Muscle layer of duodenum (tissue), 2 donors: ENCODE measurements around the gene ACYP2.
A peak's percentile ranks its signal among the peaks of the same experiment; 100 is the strongest.
"Not testable (repeated sequence)": the region's sequence is repeated elsewhere in the genome, so short reads cannot be mapped to it uniquely, and the experiment has no call there.

Source experiments
- H3K27ac ChIP-seq: one replicate; pipeline ENCODE4 v1.7.0; 2013; ENCODE audit warnings: mild to moderate bottlenecking, low read length
- H3K27me3 ChIP-seq: one replicate; pipeline ENCODE4 v1.7.0; 2013; ENCODE audit warnings: low read depth, mild to moderate bottlenecking, control low read depth, low read length
- H3K36me3 ChIP-seq, 2 donors: one replicate each; pipeline ENCODE4 v1.7.0; 2013; ENCODE audit warnings: low read length in 2 of 2, control low read depth in 1 of 2, mild to moderate bottlenecking in 1 of 2; ENCODE audit not compliant: insufficient read depth in 2 of 2, control insufficient read depth in 1 of 2
- H3K4me1 ChIP-seq, 2 donors: one replicate each; pipeline ENCODE4 v1.7.0; 2013; ENCODE audit warnings: low read length in 2 of 2, mild to moderate bottlenecking in 2 of 2, control low read depth in 1 of 2, moderate library complexity in 1 of 2; ENCODE audit not compliant: insufficient read depth in 2 of 2, control insufficient read depth in 1 of 2
- H3K4me3 ChIP-seq, 2 donors: one replicate each; pipeline ENCODE4 v1.7.0; 2013; ENCODE audit warnings: low read length in 2 of 2, low read depth in 1 of 2, mild to moderate bottlenecking in 1 of 2
- H3K9me3 ChIP-seq, 2 donors: one replicate each; pipeline ENCODE4 v1.7.0; 2013; ENCODE audit warnings: low read length in 2 of 2, control low read depth in 1 of 2, mild to moderate bottlenecking in 1 of 2; ENCODE audit not compliant: control insufficient read depth in 1 of 2
- donor health status: healthy.

Gene ACYP2

DNA sequence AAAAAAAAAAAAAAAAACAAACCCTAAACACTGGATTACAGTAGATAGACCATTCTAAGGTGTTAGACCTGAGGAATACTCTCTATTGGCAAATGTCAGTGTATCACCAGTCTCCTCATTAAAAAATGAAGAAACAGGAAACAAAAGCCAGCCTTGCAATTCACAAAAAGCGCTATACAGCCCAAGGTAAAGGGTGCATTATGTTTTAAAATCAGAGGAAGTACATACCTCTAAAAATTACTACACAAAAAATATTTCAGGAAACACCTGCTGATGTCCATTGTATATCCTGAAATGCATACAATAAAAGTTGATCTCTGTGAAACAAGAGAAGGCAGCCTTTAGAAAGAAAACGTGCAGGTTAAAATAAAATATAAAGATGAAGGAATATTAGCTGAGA, 195.5 kb downstream of the ACYP2 start:
- no peaks in the 10 kb centered on the region for H3K36me3 ChIP-seq
- no peaks in the 10 kb centered on the region for H3K27me3 ChIP-seq
- H3K27ac ChIP-seq = no peak overlapping the region
- H3K4me1 ChIP-seq = no peaks in the 10 kb centered on the region
- no peak overlapping the region for H3K4me3 ChIP-seq
- no peaks in the 10 kb centered on the region for H3K9me3 ChIP-seq

DNA sequence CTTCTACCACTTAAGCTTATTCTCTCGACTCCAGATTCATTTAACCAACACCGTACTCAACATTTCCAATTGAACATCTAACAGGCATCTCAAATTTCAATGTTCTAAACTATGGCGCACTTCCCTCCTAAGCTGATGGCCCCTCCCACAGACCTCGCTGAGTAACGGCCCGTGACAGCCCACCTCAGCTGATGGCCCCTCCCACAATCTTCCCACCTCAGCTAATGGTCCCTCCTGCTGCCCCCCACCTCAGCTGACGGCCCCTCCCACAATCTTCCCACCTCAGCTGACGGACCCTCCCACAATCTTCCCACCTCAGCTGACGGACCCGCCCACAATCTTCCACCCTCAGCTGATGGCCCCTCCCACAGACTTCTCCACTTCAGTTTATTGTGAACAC, 197.7 kb downstream of the ACYP2 start:
- no peak overlapping the region for H3K27ac ChIP-seq
- H3K9me3 ChIP-seq = no peaks in the 10 kb centered on the region
- no peaks in the 10 kb centered on the region for H3K36me3 ChIP-seq
- H3K4me1 ChIP-seq = no peaks in the 10 kb centered on the region
- H3K4me3 ChIP-seq = no peak overlapping the region
- no peaks in the 10 kb centered on the region for H3K27me3 ChIP-seq

GRCh38 chr2:54317973-54318372, 202.6 kb downstream of the ACYP2 start:
- Histone ChIP-seq H3K4me3 (no peak overlapping the region), H3K27me3 (no peaks in the 10 kb centered on the region), H3K9me3 (no peaks in the 10 kb centered on the region), H3K4me1 (no peaks in the 10 kb centered on the region), H3K27ac (no peak overlapping the region), H3K36me3 (no peaks in the 10 kb centered on the region)

DNA sequence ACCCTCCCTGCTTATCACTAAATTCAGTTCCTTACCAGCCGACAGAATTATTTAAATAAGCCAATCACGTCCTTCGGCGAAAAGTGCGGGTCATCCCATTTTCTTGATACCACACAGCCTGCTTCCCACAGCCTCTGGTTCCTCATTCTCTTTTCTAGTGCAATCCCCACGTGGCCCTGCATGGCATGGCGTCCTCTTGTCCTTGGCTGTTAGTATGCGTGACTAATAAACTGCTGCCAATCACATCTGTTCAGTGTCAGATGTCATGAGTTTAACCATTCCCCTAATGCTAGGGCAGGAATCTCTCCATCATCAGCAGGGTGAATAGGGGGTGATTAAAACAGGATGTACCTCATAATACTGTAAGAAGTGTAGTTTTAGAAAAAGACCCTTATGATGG, 203.4 kb downstream of the ACYP2 start:
- Histone ChIP-seq H3K36me3 (no peaks in the 10 kb centered on the region), H3K4me3 (no peak overlapping the region), H3K27ac (no peak overlapping the region), H3K9me3 (no peaks in the 10 kb centered on the region), H3K4me1 (no peaks in the 10 kb centered on the region), H3K27me3 (no peaks in the 10 kb centered on the region)

DNA sequence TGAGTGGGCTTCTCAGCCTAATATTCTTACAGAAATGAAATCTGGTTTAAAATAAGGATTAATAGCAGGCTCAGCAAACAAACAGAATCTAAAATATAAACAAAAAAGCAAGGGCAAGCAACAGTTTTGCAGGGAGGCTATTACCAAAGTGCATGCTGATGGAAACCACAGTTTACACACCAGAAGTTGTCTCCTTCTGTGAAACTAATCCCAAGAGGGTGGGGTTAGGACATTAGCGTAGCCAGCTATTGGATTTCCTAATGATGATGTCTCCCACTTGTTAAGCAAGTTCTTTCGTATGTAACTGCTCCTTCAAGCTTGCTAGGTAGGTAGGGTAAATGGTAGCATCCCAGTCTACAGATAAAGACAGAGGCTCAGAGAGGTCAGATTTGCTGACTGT, 205.6 kb downstream of the ACYP2 start:
- Histone ChIP-seq H3K27ac (no peak overlapping the region), H3K27me3 (no peaks in the 10 kb centered on the region)

GRCh38 chr2:54324517-54324916, 209.1 kb downstream of the ACYP2 start:
- not testable (repeated sequence) for H3K4me1 ChIP-seq, H3K27ac ChIP-seq, H3K4me3 ChIP-seq, H3K36me3 ChIP-seq, H3K9me3 ChIP-seq, H3K27me3 ChIP-seq

More for the DNA sequence above, 205.6 kb downstream of the ACYP2 start:
- no peaks in the 10 kb centered on the region for H3K4me1 ChIP-seq
- no peaks in the 10 kb centered on the region for H3K9me3 ChIP-seq
- H3K36me3 ChIP-seq = no peaks in the 10 kb centered on the region
- H3K4me3 ChIP-seq = no peak overlapping the region

- no peaks in the 10 kb centered on the region for H3K27me3 ChIP-seq
- peaks cover 0 to 5% of the 10 kb centered on the region in 2 donors for H3K4me1 ChIP-seq
Measured at GRCh38 chr2:54325148-54325547, 209.7 kb downstream of the ACYP2 start.

GRCh38 chr2:54329482-54330161, 214.2 kb downstream of the ACYP2 start:
- Histone ChIP-seq H3K27ac (peak overlapping the region; percentile 85), H3K9me3 (no peaks in the 10 kb centered on the region), H3K4me3 (peak overlapping the region; percentile 66 to 73), H3K4me1 (peaks cover 7 to 8% of the 10 kb centered on the region in 2 donors), H3K27me3 (no peaks in the 10 kb centered on the region), H3K36me3 (no peaks in the 10 kb centered on the region)

More at GRCh38 chr2:54325148-54325547, 209.7 kb downstream of the ACYP2 start:
- Histone ChIP-seq H3K27ac (no peak overlapping the region), H3K4me3 (no peak overlapping the region), H3K36me3 (no peaks in the 10 kb centered on the region), H3K9me3 (no peaks in the 10 kb centered on the region)

DNA sequence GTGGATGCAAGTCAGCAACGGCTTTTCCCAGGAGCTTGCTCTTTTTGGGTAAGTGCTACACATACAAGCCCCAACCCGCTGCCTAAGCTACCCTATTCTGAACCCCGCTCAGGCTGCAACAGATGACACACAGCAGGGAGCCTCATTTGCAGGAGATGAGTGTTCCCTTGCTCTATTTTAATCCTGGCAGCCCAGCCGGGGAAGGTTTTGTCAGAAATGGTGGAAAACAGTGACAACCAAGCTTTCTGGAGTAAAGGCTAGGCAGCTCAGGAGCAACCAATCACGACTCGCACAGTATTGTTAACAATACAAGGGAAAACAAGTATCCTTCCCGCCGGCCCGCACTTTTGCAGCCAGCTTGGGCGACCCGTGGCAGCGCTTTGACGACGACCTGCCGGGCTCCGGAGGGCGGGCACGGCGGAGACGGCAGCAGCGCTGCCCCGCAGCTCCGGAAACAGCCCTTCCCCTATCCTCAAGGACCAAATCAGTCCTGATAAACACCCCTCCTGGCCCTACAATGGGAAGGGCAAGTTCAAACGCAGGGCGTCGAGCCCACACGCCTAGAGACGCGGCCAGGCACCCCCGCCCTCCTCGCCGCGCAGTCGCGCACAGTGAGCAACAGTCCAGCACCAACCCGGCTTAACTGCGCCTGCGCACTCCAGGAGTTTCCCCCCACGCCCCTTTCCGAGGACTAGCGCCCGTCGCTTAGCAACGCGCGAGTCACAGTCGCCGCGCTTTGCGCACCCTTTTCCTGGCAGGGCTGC, 214.9 kb downstream of the ACYP2 start:
- Histone ChIP-seq H3K9me3 (no peaks in the 10 kb centered on the region), H3K36me3 (no peaks in the 10 kb centered on the region), H3K27me3 (no peaks in the 10 kb centered on the region), H3K27ac (peak overlapping the region; percentile 87), H3K4me1 (peaks cover 7 to 8% of the 10 kb centered on the region in 2 donors), H3K4me3 (peak overlapping the region; percentile 66 to 73)

DNA sequence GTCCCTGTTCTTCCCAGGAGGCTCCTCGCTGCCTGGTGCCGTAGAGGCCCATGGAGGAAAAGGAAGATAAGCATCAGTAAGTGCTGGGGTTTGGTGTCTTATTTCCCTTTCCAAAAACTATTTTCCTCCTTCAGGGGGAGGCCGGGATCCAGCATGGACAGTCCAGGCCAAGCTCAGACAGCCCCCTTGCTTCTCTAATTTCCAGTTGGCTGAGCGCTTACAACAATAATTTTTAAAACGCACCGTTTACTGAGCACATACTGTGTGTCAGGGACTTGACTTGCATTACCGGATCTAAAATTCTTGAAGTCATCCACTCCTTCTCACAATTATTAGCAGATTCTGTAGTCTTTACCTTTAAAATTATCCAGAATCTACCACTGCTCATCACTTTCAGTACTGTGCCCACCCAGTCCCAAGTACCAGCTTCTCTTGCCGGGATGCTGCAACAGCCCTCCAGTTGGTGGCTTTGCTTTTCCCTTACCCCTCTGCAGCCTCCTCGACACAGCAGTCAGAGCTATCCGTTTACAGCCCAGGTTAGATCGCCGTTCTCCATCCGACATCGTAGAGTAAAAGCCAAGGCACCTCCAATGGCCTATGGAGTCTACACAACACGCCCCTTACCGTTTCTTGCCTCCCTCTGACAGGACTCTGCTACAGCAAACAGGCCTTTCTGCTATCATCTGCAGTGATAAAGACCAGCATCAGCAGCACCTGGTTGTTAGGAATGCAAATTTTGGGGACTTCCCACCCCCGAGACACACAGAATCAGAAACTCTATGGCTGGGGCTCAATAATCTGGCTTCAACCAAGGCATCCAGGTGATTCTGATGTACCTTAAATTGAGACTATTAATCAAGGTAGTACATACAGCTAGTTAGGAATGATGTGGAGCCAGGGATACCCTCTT, 215.8 kb downstream of the ACYP2 start:
- Histone ChIP-seq H3K4me1 (peaks cover 7 to 8% of the 10 kb centered on the region in 2 donors), H3K27me3 (no peaks in the 10 kb centered on the region), H3K9me3 (no peaks in the 10 kb centered on the region), H3K36me3 (no peaks in the 10 kb centered on the region), H3K4me3 (peak overlapping the region; percentile 66 to 73), H3K27ac (peak overlapping the region; percentile 87)

GRCh38 chr2:54332386-54332785, 217.0 kb downstream of the ACYP2 start:
- Histone ChIP-seq H3K27ac (no peak overlapping the region), H3K4me3 (no peak overlapping the region), H3K36me3 (no peaks in the 10 kb centered on the region), H3K4me1 (peaks cover 7 to 12% of the 10 kb centered on the region in 2 donors), H3K9me3 (no peaks in the 10 kb centered on the region), H3K27me3 (no peaks in the 10 kb centered on the region)
